Keratinocyte (primary cell): ENCODE measurements around the gene RRAGD.
A peak's percentile ranks its signal among the peaks of the same experiment; 100 is the strongest.

ENCODE experiments used
- EZH2 ChIP-seq: IDR thresholded peaks from one replicate; pipeline ENCODE4 v1.6.1; 2012; ENCODE audit warnings: inconsistent platforms, mild to moderate bottlenecking, low read length, moderate library complexity
- TF ChIP-seq, protein P1 (sequence below), 3 experiments: IDR thresholded peaks in 1 of 3; conservative IDR thresholded peaks in 1 of 3; optimal IDR thresholded peaks in 1 of 3; 2 replicates in 2 of 3; 3 replicates in 1 of 3; pipeline versions ENCODE3 to v1.5.1; 2011; ENCODE audit warnings: low read length in 3 of 3, mild to moderate bottlenecking in 3 of 3, moderate library complexity in 2 of 3, control low read depth in 1 of 3, inconsistent platforms in 1 of 3; ENCODE audit not compliant: insufficient read depth in 2 of 3; ENCODE audit errors: extremely low read depth in 1 of 3

DNA sequence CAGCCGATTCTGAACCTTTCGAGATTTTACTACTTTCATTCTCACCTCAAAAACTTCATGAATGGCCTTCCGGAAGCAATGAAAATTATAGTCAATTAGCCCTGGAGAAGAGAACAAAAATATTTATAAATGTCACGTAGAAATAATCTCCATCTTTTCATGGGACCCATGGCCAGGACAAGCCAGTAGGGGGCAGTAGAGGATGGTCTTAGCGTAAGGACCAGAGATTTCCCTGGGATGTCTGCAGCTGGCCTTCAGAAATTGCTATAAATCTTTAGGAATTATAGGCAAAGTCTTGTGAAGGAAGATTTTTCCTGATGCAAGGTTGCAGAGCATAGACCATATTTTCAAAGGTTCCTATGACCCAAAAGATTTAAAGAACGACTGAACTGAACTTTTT is 44.0 kb downstream of the RRAGD start:
- no peak for TF ChIP-seq EZH2
- TF ChIP-seq, protein P1, sequence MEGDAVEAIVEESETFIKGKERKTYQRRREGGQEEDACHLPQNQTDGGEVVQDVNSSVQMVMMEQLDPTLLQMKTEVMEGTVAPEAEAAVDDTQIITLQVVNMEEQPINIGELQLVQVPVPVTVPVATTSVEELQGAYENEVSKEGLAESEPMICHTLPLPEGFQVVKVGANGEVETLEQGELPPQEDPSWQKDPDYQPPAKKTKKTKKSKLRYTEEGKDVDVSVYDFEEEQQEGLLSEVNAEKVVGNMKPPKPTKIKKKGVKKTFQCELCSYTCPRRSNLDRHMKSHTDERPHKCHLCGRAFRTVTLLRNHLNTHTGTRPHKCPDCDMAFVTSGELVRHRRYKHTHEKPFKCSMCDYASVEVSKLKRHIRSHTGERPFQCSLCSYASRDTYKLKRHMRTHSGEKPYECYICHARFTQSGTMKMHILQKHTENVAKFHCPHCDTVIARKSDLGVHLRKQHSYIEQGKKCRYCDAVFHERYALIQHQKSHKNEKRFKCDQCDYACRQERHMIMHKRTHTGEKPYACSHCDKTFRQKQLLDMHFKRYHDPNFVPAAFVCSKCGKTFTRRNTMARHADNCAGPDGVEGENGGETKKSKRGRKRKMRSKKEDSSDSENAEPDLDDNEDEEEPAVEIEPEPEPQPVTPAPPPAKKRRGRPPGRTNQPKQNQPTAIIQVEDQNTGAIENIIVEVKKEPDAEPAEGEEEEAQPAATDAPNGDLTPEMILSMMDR (optimal IDR thresholded peaks at IDR 0.05 in 1 of 3, IDR thresholded peaks at IDR 0.05 in 1 of 3, conservative IDR thresholded peaks at IDR 0.05 in 1 of 3; ENCODE audit: extremely low read depth in 1 of 3, insufficient read depth in 2 of 3, low read length in 3 of 3): peak; percentile 77 to 79 (median 78)
